ENCODE measurements around the gene P2RX3.

Gene P2RX3

DNA sequence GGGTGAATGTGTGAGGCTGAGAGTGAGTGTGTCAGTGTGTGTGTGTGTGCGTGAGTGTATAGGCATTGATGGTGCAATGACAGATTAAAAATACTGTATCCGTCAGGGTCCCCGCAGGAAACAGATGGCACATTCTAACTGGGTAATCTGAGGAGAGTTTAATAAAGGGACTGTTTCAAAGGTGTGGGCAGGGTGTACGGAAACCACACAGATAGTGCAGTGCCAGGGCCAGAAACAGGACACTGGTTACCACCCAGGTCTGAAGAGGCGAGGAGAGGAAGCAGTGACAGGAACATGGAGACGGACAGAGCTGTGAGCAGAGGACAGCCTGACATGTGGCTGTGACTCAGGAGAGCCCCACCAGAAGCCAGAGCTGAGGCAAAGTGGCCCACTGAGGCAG is 16.5 kb downstream of the P2RX3 start:
- no peaks in the 10 kb centered on the region for H3K36me3 ChIP-seq (ENCODE audit: control insufficient read depth, insufficient read depth, low read length)
- H3K27me3 ChIP-seq (replicated peaks; ENCODE audit: control insufficient read depth, insufficient read depth, low read length) = no peaks in the 10 kb centered on the region; the same call in none of the 2 replicates
- no peak for DNase-seq (ENCODE audit: extremely low read depth, insufficient read length)
- no peak overlapping the region for H3K4me3 ChIP-seq (replicated peaks; ENCODE audit: low read depth, low read length)
- TF ChIP-seq, protein P1, sequence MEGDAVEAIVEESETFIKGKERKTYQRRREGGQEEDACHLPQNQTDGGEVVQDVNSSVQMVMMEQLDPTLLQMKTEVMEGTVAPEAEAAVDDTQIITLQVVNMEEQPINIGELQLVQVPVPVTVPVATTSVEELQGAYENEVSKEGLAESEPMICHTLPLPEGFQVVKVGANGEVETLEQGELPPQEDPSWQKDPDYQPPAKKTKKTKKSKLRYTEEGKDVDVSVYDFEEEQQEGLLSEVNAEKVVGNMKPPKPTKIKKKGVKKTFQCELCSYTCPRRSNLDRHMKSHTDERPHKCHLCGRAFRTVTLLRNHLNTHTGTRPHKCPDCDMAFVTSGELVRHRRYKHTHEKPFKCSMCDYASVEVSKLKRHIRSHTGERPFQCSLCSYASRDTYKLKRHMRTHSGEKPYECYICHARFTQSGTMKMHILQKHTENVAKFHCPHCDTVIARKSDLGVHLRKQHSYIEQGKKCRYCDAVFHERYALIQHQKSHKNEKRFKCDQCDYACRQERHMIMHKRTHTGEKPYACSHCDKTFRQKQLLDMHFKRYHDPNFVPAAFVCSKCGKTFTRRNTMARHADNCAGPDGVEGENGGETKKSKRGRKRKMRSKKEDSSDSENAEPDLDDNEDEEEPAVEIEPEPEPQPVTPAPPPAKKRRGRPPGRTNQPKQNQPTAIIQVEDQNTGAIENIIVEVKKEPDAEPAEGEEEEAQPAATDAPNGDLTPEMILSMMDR (IDR thresholded peaks at IDR 0.05; ENCODE audit: insufficient read depth, low read length, poor library complexity, severe bottlenecking) = no peak

GRCh38 chr11:57356268-57356667 is 18.1 kb downstream of the P2RX3 start:
- no peak overlapping the region for H3K4me3 ChIP-seq (replicated peaks; ENCODE audit: low read depth, low read length)
- H3K27me3 ChIP-seq (replicated peaks; ENCODE audit: control insufficient read depth, insufficient read depth, low read length) = no peaks in the 10 kb centered on the region; the same call in none of the 2 replicates
- TF ChIP-seq, protein P1 (IDR thresholded peaks at IDR 0.05; ENCODE audit: insufficient read depth, low read length, poor library complexity, severe bottlenecking) = no peak
- no peaks in the 10 kb centered on the region for H3K36me3 ChIP-seq (ENCODE audit: control insufficient read depth, insufficient read depth, low read length)
- DNase-seq (ENCODE audit: extremely low read depth, insufficient read length) = no peak

DNA sequence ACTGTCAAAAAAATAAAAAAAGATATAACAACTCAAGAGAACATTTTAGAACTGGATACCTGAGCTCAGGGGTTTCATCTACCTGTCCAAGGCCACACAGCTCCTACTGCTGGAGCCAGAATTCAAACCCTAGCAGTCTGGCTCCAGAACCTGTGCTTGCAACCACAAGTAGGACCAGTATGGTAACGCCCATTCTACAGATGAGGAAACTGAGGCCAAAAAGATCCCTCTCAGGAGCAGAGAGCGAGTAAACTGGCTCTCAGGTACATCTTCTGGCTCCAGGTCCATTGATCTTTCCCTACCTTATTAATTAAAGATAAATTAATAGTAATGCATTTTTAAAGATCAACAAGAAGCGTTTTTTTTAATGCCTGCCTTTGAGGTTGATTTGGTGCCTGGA is 19.2 kb downstream of the P2RX3 start:
- no peaks in the 10 kb centered on the region; the same call in none of the 2 replicates for H3K27me3 ChIP-seq (replicated peaks; ENCODE audit: control insufficient read depth, insufficient read depth, low read length)
- TF ChIP-seq, protein P1 (IDR thresholded peaks at IDR 0.05; ENCODE audit: insufficient read depth, low read length, poor library complexity, severe bottlenecking) = no peak
- no peaks in the 10 kb centered on the region for H3K36me3 ChIP-seq (ENCODE audit: control insufficient read depth, insufficient read depth, low read length)
- DNase-seq (ENCODE audit: extremely low read depth, insufficient read length) = no peak
- H3K4me3 ChIP-seq (replicated peaks; ENCODE audit: low read depth, low read length) = no peak overlapping the region

- no peak overlapping the region for H3K4me3 ChIP-seq (replicated peaks; ENCODE audit: low read depth, low read length)
- DNase-seq (ENCODE audit: extremely low read depth, insufficient read length) = no peak
- H3K36me3 ChIP-seq (ENCODE audit: control insufficient read depth, insufficient read depth, low read length) = no peaks in the 10 kb centered on the region
- no peaks in the 10 kb centered on the region; the same call in none of the 2 replicates for H3K27me3 ChIP-seq (replicated peaks; ENCODE audit: control insufficient read depth, insufficient read depth, low read length)
- TF ChIP-seq, protein P1 (IDR thresholded peaks at IDR 0.05; ENCODE audit: insufficient read depth, low read length, poor library complexity, severe bottlenecking) = no peak
Observed at GRCh38 chr11:57357856-57358255, 19.7 kb downstream of the P2RX3 start.

DNA sequence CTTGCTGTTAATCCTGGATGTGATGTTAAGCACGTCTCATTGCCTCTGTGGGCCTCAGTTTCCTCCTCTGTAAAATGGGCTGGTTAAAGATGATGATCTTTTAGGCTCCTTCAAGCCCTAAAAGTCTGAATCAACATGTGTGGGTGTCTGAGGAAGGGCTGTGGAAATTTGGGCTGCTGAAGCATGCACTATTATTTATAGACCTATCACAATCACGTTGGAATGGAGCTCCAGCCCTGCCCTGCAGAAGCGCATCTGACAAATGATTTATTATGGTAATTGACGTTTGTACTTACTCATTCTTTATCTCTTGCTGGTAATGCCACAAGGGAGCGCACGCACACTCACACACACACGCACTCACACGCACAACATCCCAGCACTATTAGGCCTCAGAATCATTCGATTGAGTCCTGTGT is 20.4 kb downstream of the P2RX3 start:
- TF ChIP-seq, protein P1 (IDR thresholded peaks at IDR 0.05; ENCODE audit: insufficient read depth, low read length, poor library complexity, severe bottlenecking) = no peak
- no peaks in the 10 kb centered on the region for H3K36me3 ChIP-seq (ENCODE audit: control insufficient read depth, insufficient read depth, low read length)
- DNase-seq (ENCODE audit: extremely low read depth, insufficient read length) = no peak
- no peak overlapping the region for H3K4me3 ChIP-seq (replicated peaks; ENCODE audit: low read depth, low read length)
- no peaks in the 10 kb centered on the region; the same call in none of the 2 replicates for H3K27me3 ChIP-seq (replicated peaks; ENCODE audit: control insufficient read depth, insufficient read depth, low read length)

- H3K36me3 ChIP-seq (ENCODE audit: control insufficient read depth, insufficient read depth, low read length) = no peaks in the 10 kb centered on the region
- no peaks in the 10 kb centered on the region; the same call in none of the 2 replicates for H3K27me3 ChIP-seq (replicated peaks; ENCODE audit: control insufficient read depth, insufficient read depth, low read length)
- no peak overlapping the region for H3K4me3 ChIP-seq (replicated peaks; ENCODE audit: low read depth, low read length)
- TF ChIP-seq, protein P1 (IDR thresholded peaks at IDR 0.05; ENCODE audit: insufficient read depth, low read length, poor library complexity, severe bottlenecking) = no peak
- no peak for DNase-seq (ENCODE audit: extremely low read depth, insufficient read length)
Observed at GRCh38 chr11:57358991-57359390, 20.8 kb downstream of the P2RX3 start.

All from GM06990 (cell line).